D721Med (cell line): ENCODE results near the gene KCTD16.

ENCODE experiments used
- DNase-seq: peaks from one replicate; pipeline ENCODE4 v3.0.0; 2011; ENCODE audit warnings: low spot score; ENCODE audit not compliant: insufficient read length
- FAIRE-seq: peaks from 2 replicates; lab custom pipeline; 2011; peaks lifted over from hg19 to GRCh38; lab: Jason Lieb, UNC
- CTCF ChIP-seq: IDR thresholded peaks from 2 replicates; pipeline ENCODE4 v1.5.1; 2012; ENCODE audit warnings: mild to moderate bottlenecking, control low read depth; ENCODE audit not compliant: insufficient read depth; ENCODE audit errors: missing control alignments

Gene KCTD16

GRCh38 chr5:144166696-144167095 is 4.0 kb upstream of the KCTD16 start:
- FAIRE-seq (no peak), DNase-seq (no peak)
- no peak for TF ChIP-seq CTCF

GRCh38 chr5:144167998-144168397 is 2.7 kb upstream of the KCTD16 start:
- no peak for FAIRE-seq
- no peak for DNase-seq
- TF ChIP-seq CTCF, result no peak

DNA sequence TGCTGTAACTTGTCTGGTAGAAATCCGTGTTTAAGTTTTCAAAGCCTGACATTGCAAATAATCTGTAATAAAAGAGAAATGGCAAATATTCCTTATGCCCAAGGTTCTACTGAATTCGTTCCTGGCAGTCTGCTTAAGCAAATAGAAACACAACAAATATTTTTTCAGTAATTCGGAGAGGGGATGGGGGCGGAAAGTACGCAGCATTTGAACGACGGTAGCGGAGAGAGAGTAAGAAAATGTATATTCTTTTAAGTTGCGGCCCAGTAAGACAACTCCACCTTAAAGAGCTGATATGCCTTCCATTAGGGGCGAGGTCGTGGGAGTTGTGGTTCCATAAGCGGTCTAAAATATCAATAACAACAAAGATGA is 783 bp upstream of the KCTD16 start:
- DNase-seq (no peak), FAIRE-seq (no peak)
- no peak for TF ChIP-seq CTCF

DNA sequence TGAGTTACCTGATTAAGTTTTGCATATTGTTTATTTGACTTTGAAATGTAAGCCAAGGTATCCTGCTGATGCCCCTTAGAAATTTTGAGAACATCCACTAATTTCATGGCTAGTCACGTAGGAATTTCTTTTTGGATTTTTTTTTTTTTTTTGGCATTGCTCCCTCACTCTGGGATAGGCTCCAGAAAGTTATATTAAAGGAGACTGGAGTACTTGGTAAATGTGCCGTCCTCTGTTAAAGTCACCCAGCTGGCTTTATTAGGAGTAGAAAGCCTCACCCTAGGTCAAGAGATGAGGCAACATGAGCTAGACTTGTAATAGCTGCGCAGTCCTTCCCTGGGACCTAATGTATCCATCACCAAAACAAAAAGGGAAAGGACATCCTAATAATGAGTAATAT is 3.1 kb downstream of the KCTD16 start:
- no peak for TF ChIP-seq CTCF
- no peak for DNase-seq
- FAIRE-seq, result no peak

DNA sequence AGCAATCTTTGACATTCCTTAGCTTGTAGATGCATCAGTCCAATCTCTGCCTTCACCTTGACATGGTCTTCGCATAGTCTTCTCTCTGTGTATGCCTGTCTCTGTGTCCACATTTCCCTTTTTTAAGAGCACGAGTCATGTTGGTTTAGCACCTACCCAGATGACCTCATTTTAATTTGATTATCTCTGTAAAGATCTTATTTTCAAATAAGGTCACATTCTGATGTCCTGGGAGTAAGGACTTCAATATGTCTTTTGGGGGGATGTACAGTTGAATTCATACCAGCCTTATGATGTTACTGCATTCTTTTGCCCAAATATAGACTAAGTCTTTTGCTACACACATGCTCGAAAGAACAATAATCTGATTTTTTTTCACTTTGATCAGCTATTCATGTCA is 6.9 kb downstream of the KCTD16 start:
- DNase-seq (no peak), FAIRE-seq (no peak)
- no peak for TF ChIP-seq CTCF

DNA sequence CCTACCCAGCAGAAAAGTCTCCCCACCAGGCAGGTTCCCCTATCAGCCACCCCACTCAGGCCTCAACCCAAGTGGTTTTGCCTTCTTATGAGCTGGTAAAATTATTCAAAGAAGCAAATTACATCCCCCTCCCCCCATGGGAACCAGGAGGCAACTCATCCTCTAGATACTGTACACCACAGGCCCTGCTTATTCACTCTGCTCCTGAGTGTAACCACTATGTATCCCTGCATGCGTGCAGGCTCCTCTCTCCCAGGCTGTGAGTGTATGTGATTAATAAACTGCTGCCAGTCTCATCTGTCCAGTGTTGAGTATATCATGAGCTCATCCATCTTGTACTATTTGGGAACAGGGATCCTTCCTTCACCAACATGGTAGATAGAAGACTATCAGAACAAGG is 8.6 kb downstream of the KCTD16 start:
- FAIRE-seq (no peak), DNase-seq (no peak)
- no peak for TF ChIP-seq CTCF

DNA sequence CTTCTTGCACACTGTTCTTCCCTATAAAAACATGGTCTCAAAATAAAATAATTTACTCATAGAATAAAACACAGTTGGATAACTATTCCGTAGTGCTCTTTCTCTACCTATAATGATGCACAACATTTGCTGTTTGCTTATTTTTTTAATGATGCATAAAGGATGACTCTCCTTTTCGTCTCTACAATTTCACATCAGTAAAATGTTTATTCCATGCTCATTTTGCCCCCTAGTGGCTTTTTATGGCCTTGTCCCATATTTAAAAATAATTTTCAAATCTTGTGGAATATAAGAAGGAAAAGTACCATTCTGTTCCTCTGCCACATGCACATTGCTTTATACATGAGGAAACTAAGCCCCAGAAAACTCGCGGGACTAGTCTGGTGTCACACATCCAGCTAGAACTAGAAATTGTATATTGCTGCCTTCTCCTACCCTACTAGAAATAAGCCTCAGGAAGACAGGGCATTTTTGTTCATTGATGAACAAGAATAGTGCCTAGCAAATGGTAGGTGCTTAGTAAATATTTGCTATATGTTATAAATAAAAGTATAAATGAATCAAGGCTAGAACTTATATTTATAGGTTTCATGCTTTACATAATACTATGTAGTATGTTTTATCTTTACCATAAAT is 12.7 kb downstream of the KCTD16 start:
- DNase-seq (no peak), FAIRE-seq (no peak)
- TF ChIP-seq CTCF, result peak; percentile 70
